ENCODE measurements around the gene NFASC.

NFASC gene

GRCh38 chr1:204896787-204897469 is 26.3 kb downstream of the NFASC start:
- TF ChIP-seq CTCF (IDR thresholded peaks at IDR 0.05; ENCODE audit: low read depth, low read length, missing control alignments) = no peak
- in situ Hi-C loops (cut with HindIII; ENCODE audit: low pct_ligation_motif_present, low sequenced_read_pairs) = no loop called here
- Histone ChIP-seq H3K27me3 (replicated peaks) (no peaks in the 10 kb centered on the region), H3K4me3 (ENCODE audit: low read depth, low read length) (no peak overlapping the region), H3K36me3 (replicated peaks) (no peaks in the 10 kb centered on the region), H3K27ac (no peak overlapping the region)
- DNase-seq = no peak

GRCh38 chr1:204900721-204901120 is 30.1 kb downstream of the NFASC start:
- no peak overlapping the region for H3K4me3 ChIP-seq (ENCODE audit: low read depth, low read length)
- in situ Hi-C loops (cut with HindIII; ENCODE audit: low pct_ligation_motif_present, low sequenced_read_pairs) = no loop called here
- H3K36me3 ChIP-seq (replicated peaks) = no peaks in the 10 kb centered on the region
- no peaks in the 10 kb centered on the region for H3K27me3 ChIP-seq (replicated peaks)
- TF ChIP-seq CTCF (IDR thresholded peaks at IDR 0.05; ENCODE audit: low read depth, low read length, missing control alignments) = no peak
- DNase-seq = no peak
- no peak overlapping the region for H3K27ac ChIP-seq

GRCh38 chr1:204902671-204903070 is 32.0 kb downstream of the NFASC start:
- Histone ChIP-seq H3K27me3 (replicated peaks) (no peaks in the 10 kb centered on the region), H3K4me3 (ENCODE audit: low read depth, low read length) (no peak overlapping the region), H3K36me3 (replicated peaks) (no peaks in the 10 kb centered on the region), H3K27ac (no peak overlapping the region)
- no peak for DNase-seq
- TF ChIP-seq CTCF (IDR thresholded peaks at IDR 0.05; ENCODE audit: low read depth, low read length, missing control alignments) = no peak
- in situ Hi-C loops (cut with HindIII; ENCODE audit: low pct_ligation_motif_present, low sequenced_read_pairs) = no loop called here

- no peak for DNase-seq
- in situ Hi-C loops (cut with HindIII; ENCODE audit: low pct_ligation_motif_present, low sequenced_read_pairs) = no loop called here
- Histone ChIP-seq H3K27ac (no peak overlapping the region), H3K27me3 (replicated peaks) (no peaks in the 10 kb centered on the region), H3K4me3 (ENCODE audit: low read depth, low read length) (no peak overlapping the region), H3K36me3 (replicated peaks) (no peaks in the 10 kb centered on the region)
- TF ChIP-seq CTCF (IDR thresholded peaks at IDR 0.05; ENCODE audit: low read depth, low read length, missing control alignments) = no peak
These were observed 33.7 kb downstream of the NFASC start for GRCh38 chr1:204904228-204904810.

GRCh38 chr1:204909109-204909508 is 38.4 kb downstream of the NFASC start:
- no peaks in the 10 kb centered on the region for H3K27me3 ChIP-seq (replicated peaks)
- no peak overlapping the region for H3K4me3 ChIP-seq (ENCODE audit: low read depth, low read length)
- no peaks in the 10 kb centered on the region for H3K36me3 ChIP-seq (replicated peaks)
- TF ChIP-seq CTCF (IDR thresholded peaks at IDR 0.05; ENCODE audit: low read depth, low read length, missing control alignments) = no peak
- in situ Hi-C loops (cut with HindIII; ENCODE audit: low pct_ligation_motif_present, low sequenced_read_pairs) = no loop called here
- H3K27ac ChIP-seq = no peak overlapping the region
- no peak for DNase-seq

All from brain microvascular endothelial cell (primary cell).